ENCODE measurements around the gene TCF3. TPM values are rescaled to one million over a fixed set of nuclear protein-coding genes. Genes with fewer than 3 reads are reported as not detected.

The TCF3 gene
- total RNA-seq, 2 experiments from 2014 or later: 124 to 126 TPM

DNA sequence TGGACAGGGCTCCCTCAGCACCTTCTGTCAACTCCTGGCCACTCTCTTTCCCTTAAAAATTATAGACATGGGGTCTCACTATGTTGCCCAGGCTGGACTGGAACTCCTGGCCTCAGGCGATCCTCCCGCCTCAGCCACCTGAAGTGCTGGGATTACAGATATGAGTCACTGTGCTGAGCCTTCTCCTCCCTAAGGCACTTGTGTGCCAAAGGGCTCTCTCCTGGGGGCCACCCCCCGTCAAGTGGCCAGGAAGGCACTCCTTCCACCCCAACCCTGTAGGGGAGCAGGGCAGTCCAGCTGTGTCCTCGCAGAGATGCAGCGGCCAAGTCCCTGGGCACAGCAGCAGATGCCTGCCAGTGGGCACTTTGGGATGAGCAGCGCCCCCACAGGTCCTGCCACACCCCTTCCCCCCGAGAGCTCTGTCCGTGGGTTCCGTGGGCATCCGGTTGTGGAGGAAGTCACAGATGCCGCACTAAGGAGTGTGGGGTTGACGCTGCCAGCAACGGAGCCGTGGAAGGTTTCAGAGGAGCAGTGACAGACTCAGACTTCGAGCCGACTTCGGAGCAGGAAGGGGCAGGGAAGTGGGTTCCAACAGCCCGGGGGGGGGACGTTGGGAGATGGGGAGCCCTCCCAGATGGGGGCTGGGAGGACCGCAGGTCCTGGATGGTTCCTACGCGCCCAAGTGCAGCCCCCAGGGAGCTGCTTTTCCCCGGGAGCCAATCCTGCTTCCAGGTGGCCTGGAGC is 43.9 kb downstream of the TCF3 start:
- DNase-seq (peak; percentile 44), ATAC-seq (no peak)
- CTCF ChIA-PET: interaction anchor here (1.5 to 3.1 kb wide), 2 partner anchors 16 to 64 kb away, joined by 3 to 11 read pairs; no protein-coding TSS in a partner anchor
- no peak for TF ChIP-seq CTCF (IDR thresholded peaks at IDR 0.05)
- peak overlapping the region; percentile 8 for H3K4me3 Mint-ChIP-seq
- POLR2A ChIA-PET: interaction anchor here (0.7 to 1.2 kb wide), 2 partner anchors 10 to 55 kb away, joined by 3 read pairs; no protein-coding TSS in a partner anchor
- peaks cover 38% of the 10 kb centered on the region for H3K4me1 Mint-ChIP-seq (ENCODE audit: low read depth)
- H3K9me3 Mint-ChIP-seq: no peaks in the 10 kb centered on the region
- peaks cover 36% of the 10 kb centered on the region for H3K36me3 Mint-ChIP-seq (ENCODE audit: low read depth)
- H3K27ac Mint-ChIP-seq: peak overlapping the region; percentile 20
- intact Hi-C loops (cut with micrococcal nuclease): loop anchor here (5.0 kb wide), 2 partner anchors 44 to 159 kb away; partner anchors contain the start of gene TCF3
- H3K27me3 Mint-ChIP-seq: no peaks in the 10 kb centered on the region

GRCh38 chr19:1606138-1606651 is 46.2 kb downstream of the TCF3 start:
- Mint-ChIP-seq H3K36me3 (ENCODE audit: low read depth) (peaks cover 34% of the 10 kb centered on the region), H3K27ac (peak overlapping the region; percentile 97), H3K9me3 (no peaks in the 10 kb centered on the region), H3K4me3 (peak overlapping the region; percentile 85), H3K4me1 (ENCODE audit: low read depth) (peaks cover 44% of the 10 kb centered on the region), H3K27me3 (no peaks in the 10 kb centered on the region)
- TF ChIP-seq CTCF (IDR thresholded peaks at IDR 0.05): no peak
- ATAC-seq: peak; percentile 1
- POLR2A ChIA-PET: interaction anchor here (1.3 to 5.2 kb wide), 4 partner anchors 11 to 47 kb away, joined by 7 to 26 read pairs (median 12); no protein-coding TSS in a partner anchor
- CTCF ChIA-PET: interaction anchor here (1.2 to 3.5 kb wide), 4 partner anchors 13 to 66 kb away, joined by 3 to 24 read pairs (median 4); no protein-coding TSS in a partner anchor
- intact Hi-C loops (cut with micrococcal nuclease): loop anchor here (5.0 kb wide), 2 partner anchors 46 to 161 kb away; partner anchors contain the start of gene TCF3
- DNase-seq: no peak

DNA sequence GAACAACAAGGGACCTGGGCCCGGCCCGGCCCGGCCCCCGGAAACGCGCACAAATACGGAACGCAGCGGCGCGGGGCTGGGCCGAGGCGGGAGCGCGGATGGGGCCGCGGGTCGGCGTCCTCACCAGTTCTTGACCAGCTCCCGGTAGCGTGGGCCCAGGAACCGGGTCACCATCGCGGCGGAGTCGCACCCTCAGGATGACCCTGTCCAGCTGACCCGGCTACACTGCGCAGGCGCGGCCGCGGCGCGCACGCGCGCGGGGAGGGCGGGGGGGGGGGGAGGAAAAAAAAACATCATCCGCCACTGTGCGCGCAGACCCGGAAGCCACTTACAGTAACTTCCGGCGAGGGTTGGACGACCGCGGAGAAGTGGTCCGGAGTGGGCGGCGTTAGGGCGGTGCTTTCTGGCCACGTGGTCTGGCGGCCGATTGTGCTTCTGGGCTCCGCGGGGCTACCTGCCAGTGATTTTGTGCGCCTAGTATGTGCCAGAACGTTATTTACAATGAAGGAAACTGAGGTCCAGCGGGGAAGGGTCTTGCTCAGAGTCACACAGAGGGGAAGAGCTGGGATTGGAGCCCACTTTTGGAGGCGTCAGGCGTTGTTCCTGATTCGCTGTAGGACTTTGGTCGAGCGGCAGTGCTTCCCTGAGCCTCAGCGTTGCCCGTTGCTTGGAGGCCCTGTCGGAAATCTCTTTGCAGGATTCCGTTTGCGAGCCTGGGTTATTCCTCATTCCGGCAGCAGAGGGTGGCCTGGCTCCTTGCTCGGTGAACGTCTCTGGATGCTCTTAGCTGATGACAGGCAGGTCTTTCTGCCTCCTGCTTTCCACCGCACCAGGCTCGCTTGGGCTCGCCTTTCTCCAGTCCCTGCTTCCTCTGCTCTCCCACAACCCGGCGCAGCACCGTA is 46.9 kb downstream of the TCF3 start, which contains the start of gene UQCR11:
TSS of gene UQCR11 (minus strand) at position 227 of the 902 bp plus-strand sequence. CDS start at position 174, 53 bp downstream.
- Mint-ChIP-seq H3K4me3 (peak within 1 kb of the TSS; percentile 85), H3K27me3 (no peaks in the 10 kb centered on the region), H3K27ac (peak within 1 kb of the TSS; percentile 97), H3K4me1 (ENCODE audit: low read depth) (peaks cover 38% of the 10 kb centered on the region), H3K36me3 (ENCODE audit: low read depth) (peaks cover 32% of the 10 kb centered on the region), H3K9me3 (no peaks in the 10 kb centered on the region)
- ChIA-PET CTCF (interaction anchor here (1.2 to 3.5 kb wide), 4 partner anchors 12 to 67 kb away, joined by 3 to 24 read pairs (median 4); no protein-coding TSS in a partner anchor), POLR2A (interaction anchor here (0.6 to 5.2 kb wide), 6 partner anchors 12 to 47 kb away, joined by 3 to 26 read pairs (median 12); partner anchors contain the start of gene MBD3)
- TF ChIP-seq CTCF (IDR thresholded peaks at IDR 0.05): peak; percentile 48
- ATAC-seq (peak; percentile 90), DNase-seq (peak; percentile 97)
- intact Hi-C loops (cut with micrococcal nuclease): loop anchor here (5.0 kb wide), 2 partner anchors 47 to 162 kb away; partner anchors contain the start of gene TCF3

GRCh38 chr19:1602091-1602707 is 50.2 kb downstream of the TCF3 start:
- CTCF ChIA-PET: interaction anchor here (1.9 kb wide), 1 partner anchor 11 kb away, joined by 4 read pairs; no protein-coding TSS in a partner anchor
- POLR2A ChIA-PET: interaction anchor here (1.1 to 1.4 kb wide), 3 partner anchors 9 to 48 kb away, joined by 3 to 6 read pairs (median 3); partner anchors contain the start of gene MBD3
- Mint-ChIP-seq H3K27ac (no peak overlapping the region), H3K27me3 (no peaks in the 10 kb centered on the region), H3K9me3 (no peaks in the 10 kb centered on the region), H3K4me3 (no peak overlapping the region), H3K36me3 (ENCODE audit: low read depth) (peaks cover 36% of the 10 kb centered on the region), H3K4me1 (ENCODE audit: low read depth) (peaks cover 18% of the 10 kb centered on the region)
- DNase-seq (no peak), ATAC-seq (no peak)
- peak; percentile 2 for TF ChIP-seq CTCF (IDR thresholded peaks at IDR 0.05)
- intact Hi-C loops (cut with micrococcal nuclease): no loop called here
